ENCODE measurements around the gene ARMC9. TPM values are rescaled to one million over a fixed set of nuclear protein-coding genes. Genes with fewer than 3 reads are reported as not detected.
"Not testable (repeated sequence)": the region's sequence is repeated elsewhere in the genome, so short reads cannot be mapped to it uniquely, and the experiment has no call there.

Gene ARMC9
- total RNA-seq, 1 donor from 2014 or later = 9.0 TPM

- intact Hi-C loops (cut with micrococcal nuclease) = no loop called here
- ChIA-PET POLR2A (no interaction called here), CTCF (interaction anchor here (1.8 kb wide), 1 partner anchor 86 kb away, joined by 5 read pairs; no protein-coding TSS in a partner anchor)
- no peaks in the 10 kb centered on the region for H3K9me3 Mint-ChIP-seq
- ATAC-seq (ENCODE audit: low read depth) (no peak), DNase-seq (no peak)
- no peak overlapping the region for H3K4me3 Mint-ChIP-seq
- peaks cover 2% of the 10 kb centered on the region for H3K4me1 Mint-ChIP-seq
- H3K36me3 Mint-ChIP-seq (ENCODE audit: low read depth) = no peaks in the 10 kb centered on the region
- no peak for TF ChIP-seq CTCF (IDR thresholded peaks at IDR 0.05)
- H3K27ac Mint-ChIP-seq = no peak overlapping the region
- H3K27me3 Mint-ChIP-seq = peaks cover 42% of the 10 kb centered on the region
Measured at GRCh38 chr2:231190531-231191197, 7.8 kb upstream of the ARMC9 start.

DNA sequence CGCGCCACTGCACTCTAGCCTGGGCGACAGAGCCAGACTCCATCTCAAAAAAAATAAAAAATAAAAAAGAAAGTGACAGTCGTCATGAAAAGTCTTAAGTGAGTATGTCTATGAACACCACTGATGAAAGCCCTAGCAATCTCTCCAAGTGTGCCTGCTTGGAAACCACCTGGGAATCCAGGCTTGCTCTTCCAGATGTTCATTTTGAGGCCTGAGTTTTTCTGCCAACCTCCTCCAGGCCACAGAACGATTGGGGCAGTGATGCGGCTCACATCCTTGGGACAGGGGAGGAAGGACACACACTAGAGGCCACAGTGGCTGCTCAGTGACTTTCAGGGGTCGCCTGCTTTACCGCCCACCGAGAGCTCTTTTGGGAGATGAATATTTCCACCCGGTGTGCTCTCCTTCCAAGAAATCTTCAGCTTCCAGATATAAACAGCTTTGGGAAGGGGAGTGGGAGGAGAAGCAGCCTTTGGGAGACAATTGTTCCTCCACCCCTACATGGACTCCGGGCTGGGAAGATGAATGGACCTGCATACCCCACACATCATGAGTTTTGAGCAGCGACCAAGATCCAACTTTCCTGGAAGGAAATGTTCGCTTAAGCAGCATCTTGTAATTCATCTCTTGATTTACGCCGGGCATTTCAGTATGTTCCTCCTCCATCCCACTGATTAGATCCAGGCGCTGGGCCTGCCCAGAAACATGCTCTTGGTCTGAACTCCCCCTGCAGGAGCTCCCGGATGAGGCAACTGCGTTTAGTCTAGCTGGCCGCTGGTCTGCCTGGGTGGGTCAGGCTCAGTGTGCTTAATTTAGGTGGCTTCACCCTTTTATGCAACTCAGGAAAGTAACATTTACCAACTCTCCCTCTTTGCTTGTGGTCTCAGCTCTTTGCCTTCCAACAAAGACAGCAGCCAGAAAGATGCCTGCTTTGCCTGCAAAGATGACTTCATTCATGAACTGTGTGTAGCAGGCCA, 6.2 kb upstream of the ARMC9 start:
- Mint-ChIP-seq H3K27me3 (peaks cover 41% of the 10 kb centered on the region), H3K27ac (no peak overlapping the region), H3K9me3 (no peaks in the 10 kb centered on the region), H3K36me3 (ENCODE audit: low read depth) (no peaks in the 10 kb centered on the region), H3K4me3 (no peak overlapping the region), H3K4me1 (peaks cover 2% of the 10 kb centered on the region)
- ChIA-PET POLR2A (no interaction called here), CTCF (interaction anchor here (1.8 kb wide), 1 partner anchor 88 kb away, joined by 5 read pairs; no protein-coding TSS in a partner anchor)
- ATAC-seq (ENCODE audit: low read depth) (no peak), DNase-seq (no peak)
- TF ChIP-seq CTCF (IDR thresholded peaks at IDR 0.05) = no peak
- intact Hi-C loops (cut with micrococcal nuclease) = no loop called here

- no peak for DNase-seq
- Mint-ChIP-seq H3K9me3 (no peaks in the 10 kb centered on the region), H3K27ac (no peak overlapping the region), H3K4me3 (no peak overlapping the region), H3K4me1 (peaks cover 8% of the 10 kb centered on the region), H3K27me3 (peaks cover 34% of the 10 kb centered on the region), H3K36me3 (ENCODE audit: low read depth) (peaks cover 1% of the 10 kb centered on the region)
- no peak for TF ChIP-seq CTCF (IDR thresholded peaks at IDR 0.05)
- no peak for ATAC-seq (ENCODE audit: low read depth)
- intact Hi-C loops (cut with micrococcal nuclease) = no loop called here
- CTCF ChIA-PET = no interaction called here
- POLR2A ChIA-PET = interaction anchor here (0.6 kb wide), 1 partner anchor 82 kb away, joined by 5 read pairs; no protein-coding TSS in a partner anchor
Measured at GRCh38 chr2:231193216-231193615, 5.2 kb upstream of the ARMC9 start.

DNA sequence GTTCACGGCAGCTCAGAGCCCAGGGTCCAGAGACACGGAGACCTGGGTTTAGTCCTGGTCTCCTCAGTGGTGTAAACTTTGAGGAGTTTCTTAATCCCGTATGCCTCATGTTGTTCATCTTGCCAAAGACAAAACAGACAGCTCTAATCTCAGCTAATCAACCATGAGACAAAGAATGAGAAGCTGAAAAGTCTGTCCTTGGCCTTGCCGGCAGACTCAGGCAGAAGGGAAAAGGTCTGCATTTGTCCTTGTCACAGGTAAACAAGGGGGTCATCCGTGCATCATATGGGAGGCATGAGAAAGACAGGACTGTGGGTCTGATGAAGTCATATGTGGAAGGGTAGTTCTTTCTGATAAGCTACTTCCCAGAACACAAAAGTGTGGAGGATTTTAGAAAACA, 1.8 kb upstream of the ARMC9 start:
- no peak for DNase-seq
- Mint-ChIP-seq H3K4me3 (peak overlapping the region; percentile 41), H3K27ac (no peak overlapping the region), H3K27me3 (peaks cover 13% of the 10 kb centered on the region), H3K9me3 (no peaks in the 10 kb centered on the region), H3K36me3 (ENCODE audit: low read depth) (peaks cover 2% of the 10 kb centered on the region), H3K4me1 (peaks cover 11% of the 10 kb centered on the region)
- ChIA-PET POLR2A (no interaction called here), CTCF (no interaction called here)
- no peak for TF ChIP-seq CTCF (IDR thresholded peaks at IDR 0.05)
- ATAC-seq (ENCODE audit: low read depth) = no peak
- intact Hi-C loops (cut with micrococcal nuclease) = no loop called here

DNA sequence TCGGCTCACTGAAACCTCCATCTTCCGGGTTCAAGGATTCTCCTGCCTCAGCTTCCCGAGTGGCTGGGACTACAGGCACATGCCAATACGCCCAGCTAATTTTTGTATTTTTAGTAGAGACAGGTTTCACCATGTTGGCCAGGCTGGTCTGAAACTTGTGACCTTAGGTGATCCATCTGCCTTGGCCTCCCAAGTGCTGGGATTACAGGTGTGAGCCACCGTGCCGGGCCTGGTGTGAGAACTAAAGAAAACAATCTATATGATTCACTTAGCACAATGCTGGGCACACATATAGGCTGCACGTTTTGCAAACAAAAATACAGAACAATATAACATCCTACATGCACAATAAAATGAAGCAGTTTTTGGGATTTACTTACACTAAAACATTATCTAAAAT, 1.2 kb upstream of the ARMC9 start:
- CTCF ChIA-PET; H3K27ac Mint-ChIP-seq; H3K9me3 Mint-ChIP-seq; intact Hi-C loops (cut with micrococcal nuclease); ATAC-seq (ENCODE audit: low read depth); DNase-seq; H3K36me3 Mint-ChIP-seq (ENCODE audit: low read depth): not testable (repeated sequence)
- H3K4me3 Mint-ChIP-seq = peak overlapping the region; percentile 93
- H3K4me1 Mint-ChIP-seq = peaks cover 11% of the 10 kb centered on the region
- POLR2A ChIA-PET = interaction anchor here (1.2 kb wide), 1 partner anchor 196 kb away, joined by 3 read pairs; no protein-coding TSS in a partner anchor
- H3K27me3 Mint-ChIP-seq = peaks cover 12% of the 10 kb centered on the region
